HG03571 (cell line): Measurements from ENCODE around the gene ZNF107.
A peak's percentile ranks its signal among the peaks of the same experiment; 100 is the strongest.

Experiments
- ATAC-seq: cut with Tn5 transposase; IDR thresholded peaks from one replicate; pipeline ENCODE4 v1.9.1; 2021; ENCODE audit not compliant: unreplicated experiment

ZNF107 gene

GRCh38 chr7:64665980-64666662, at the start of gene ZNF107:
ZNF107 (plus strand) TSS chr7:64666133; CDS start chr7:64666283, 150 bp downstream.
- ATAC-seq, result peak; percentile 98

DNA sequence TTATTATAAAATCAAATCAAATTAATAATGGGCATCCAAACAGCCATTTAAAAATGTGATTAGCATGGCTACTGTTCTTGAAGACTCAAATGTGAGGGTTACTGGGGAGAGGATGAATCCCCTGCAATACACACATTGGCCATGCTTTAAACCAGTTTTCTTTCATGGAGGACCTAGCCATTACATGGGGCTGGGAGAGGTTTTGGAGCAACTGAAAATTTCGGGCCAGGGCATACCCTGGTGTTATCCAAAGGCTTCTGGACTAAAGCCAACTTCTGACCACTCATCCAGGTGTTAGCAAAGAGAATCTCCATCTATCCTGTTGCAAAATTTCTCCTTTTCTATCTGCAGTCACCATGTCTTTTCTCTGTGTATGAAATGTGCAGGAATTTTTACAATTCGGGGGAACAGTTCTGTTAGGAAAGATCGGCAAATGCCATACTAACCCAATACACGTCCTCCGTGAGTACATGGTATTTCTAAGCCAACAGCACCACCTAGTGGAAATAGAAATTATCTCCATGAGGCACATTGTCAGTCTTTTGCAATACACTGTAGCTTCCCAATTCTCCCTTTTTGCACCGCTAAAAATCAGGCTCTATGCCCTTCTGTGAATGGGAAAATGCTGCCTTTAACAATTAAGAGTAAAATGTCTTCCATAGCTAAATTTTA, 47.0 kb upstream of the ZNF107 start:
- no peak for ATAC-seq

DNA sequence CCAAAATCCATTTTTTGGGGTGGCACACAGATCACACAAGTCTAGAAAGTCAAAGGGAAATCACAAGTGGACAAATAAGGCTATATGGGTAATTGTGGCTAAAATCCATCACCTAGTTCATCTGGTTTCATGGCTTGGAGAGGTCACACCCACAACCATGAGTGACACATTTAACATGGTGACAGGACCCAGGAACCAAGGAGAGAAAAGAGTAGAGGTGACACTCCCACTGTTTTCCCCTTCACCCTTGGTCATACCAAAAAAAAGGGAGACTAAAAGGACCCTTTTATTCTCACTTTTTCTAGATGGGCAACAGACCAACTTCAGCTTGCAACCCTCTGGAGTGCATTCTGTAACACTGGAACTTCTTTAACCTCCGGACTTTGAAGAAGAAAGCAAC, 46.2 kb upstream of the ZNF107 start:
- no peak for ATAC-seq

DNA sequence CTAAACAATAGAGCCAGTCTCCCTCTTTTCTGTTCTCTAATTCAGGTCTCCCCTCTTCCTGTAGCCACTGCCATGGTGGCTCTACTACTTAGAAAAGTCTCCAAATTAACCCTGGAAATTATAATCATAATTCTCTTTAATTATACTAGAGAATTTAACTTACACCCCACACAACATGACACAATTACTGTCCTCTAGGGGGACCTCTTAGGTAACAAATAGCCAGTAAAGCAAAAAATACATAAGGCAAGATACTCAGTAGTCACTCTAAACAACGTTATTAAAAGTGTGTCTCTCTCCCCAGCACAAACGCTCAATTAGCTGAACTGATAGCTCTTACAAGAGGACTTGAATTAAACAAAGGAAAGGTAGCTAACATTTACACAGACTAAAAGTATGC, 44.3 kb upstream of the ZNF107 start:
- ATAC-seq, result no peak

GRCh38 chr7:64625114-64626082, 40.5 kb upstream of the ZNF107 start:
- no peak for ATAC-seq

GRCh38 chr7:64626083-64626469, 39.9 kb upstream of the ZNF107 start:
- ATAC-seq, result no peak

GRCh38 chr7:64626557-64626956, 39.4 kb upstream of the ZNF107 start:
- no peak for ATAC-seq

DNA sequence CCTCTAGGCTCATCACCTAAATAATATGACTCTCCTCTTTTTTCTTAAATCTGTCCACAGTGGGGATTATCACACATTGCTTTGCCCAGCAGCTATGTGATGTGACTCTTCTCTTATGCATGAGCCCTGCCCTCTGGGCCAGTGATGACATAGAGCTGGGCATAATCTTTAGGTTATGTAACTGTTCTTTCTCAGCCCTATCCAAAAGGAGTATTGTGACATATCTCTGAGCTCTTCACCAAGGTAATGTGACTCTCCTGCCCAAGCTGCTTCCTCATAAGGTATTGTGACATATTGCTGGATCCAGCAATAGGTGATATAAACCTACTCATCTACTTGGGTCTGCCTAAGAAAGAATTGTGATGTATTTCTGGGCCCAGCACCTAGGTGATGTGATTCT, 37.7 kb upstream of the ZNF107 start:
- ATAC-seq, result no peak

- no peak for ATAC-seq
These were observed 37.2 kb upstream of the ZNF107 start for GRCh38 chr7:64628721-64629120.

GRCh38 chr7:64630496-64630895, 35.4 kb upstream of the ZNF107 start:
- ATAC-seq, result no peak

DNA sequence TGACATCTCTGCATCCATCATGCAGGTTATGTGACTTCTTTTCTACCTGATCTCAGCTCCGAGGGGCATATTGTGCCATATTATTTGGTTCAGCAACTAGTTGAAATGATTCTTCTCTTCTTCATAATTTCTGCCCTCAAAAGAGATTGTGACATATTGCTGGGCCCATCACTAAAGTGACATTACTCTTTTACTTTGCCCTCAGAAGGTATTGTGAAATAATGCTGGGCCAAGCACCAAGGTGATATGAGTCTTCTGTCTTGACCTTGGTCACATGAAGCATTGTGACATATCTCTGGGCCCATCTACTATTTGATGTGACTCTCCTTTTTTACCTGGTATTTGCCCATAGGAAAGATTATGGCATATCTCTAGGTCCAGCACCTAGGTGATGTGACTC, 33.9 kb upstream of the ZNF107 start:
- no peak for ATAC-seq

GRCh38 chr7:64633401-64633800, 32.5 kb upstream of the ZNF107 start:
- ATAC-seq, result no peak

DNA sequence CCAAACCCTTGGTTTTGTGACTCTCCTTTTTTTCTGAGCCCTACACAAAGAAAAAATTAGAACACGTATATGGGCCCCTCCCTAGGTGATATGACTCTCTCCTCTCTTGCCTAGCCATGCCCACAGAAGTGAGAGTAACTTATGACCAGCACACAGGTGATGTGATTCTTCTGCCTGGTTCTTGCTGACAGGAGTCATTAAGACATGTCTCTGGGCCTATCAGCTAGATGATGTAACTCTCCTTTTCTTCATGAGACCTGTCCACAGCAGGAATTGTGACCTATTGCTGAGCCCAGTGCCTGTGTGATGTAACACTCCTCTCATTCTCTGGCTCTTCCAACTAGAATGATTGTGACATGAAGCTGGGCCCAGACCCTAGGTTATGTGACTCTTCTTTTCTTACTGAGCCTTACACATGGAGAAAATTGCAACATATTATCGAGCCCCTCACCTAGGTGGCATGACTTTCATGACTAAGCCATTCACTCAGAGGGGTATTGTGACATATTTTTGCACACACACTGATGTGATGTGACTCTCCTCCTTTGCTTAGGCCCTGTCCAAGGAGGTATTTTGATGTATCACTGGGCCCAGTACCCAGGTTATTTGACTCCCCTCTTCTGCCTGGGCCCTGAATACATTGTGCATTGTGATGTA, 31.4 kb upstream of the ZNF107 start:
- ATAC-seq, result no peak

GRCh38 chr7:64636386-64636785, 29.5 kb upstream of the ZNF107 start:
- no peak for ATAC-seq

- ATAC-seq, result no peak
These were observed 28.1 kb upstream of the ZNF107 start for GRCh38 chr7:64637521-64638445.

GRCh38 chr7:64638822-64639221, 27.1 kb upstream of the ZNF107 start:
- no peak for ATAC-seq

GRCh38 chr7:64639267-64640001, 26.5 kb upstream of the ZNF107 start:
- no peak for ATAC-seq

DNA sequence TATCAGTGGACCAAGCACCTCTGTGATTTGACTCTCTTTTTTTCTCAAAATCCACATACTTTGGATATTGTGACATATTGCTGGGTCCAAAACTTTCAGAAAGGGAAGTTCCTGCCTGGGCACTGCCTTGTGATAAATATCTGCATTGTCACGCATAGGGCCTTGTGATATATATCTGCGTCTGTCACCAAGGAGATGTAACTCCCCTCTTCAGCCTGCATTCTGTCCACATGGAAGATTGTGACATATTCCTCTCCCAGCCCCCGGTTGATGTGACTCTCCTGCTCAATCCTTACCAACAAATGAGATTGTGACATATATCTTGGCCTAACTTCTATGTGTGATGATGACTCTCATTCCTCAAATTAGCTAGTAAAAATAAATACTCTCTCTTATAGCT, 25.4 kb upstream of the ZNF107 start:
- ATAC-seq, result no peak

DNA sequence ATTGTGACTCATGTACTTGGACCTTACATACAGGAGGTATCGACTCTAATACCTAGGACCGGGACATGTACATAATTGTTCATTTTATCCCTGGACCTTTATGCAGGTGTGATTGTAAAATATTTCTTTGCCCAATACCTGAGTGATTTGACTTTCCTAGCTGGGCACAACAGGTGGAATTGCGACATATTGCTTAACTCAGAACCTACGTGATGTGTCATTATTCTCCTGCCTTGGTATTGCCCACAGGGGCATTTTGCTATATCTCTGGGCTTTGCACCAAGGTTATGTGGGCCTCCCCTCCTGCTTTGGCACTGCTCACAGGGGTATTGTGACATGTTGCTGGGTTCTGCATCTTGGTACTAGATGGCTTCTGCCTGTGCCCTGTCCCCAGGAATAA, 23.9 kb upstream of the ZNF107 start:
- no peak for ATAC-seq
